ENCODE data around the gene CTSD. TPM values are rescaled to one million over a fixed set of nuclear protein-coding genes. Genes with fewer than 3 reads are reported as not detected.

Gene CTSD
- total RNA-seq, 1 donor from 2014 or later, result 318 TPM

GRCh38 chr11:1796413-1797011 lies 32.8 kb upstream of the CTSD start:
- no peak for DNase-seq (ENCODE audit: extremely low spot score, unreplicated experiment)
- H3K4me1 Mint-ChIP-seq (ENCODE audit: unreplicated experiment), result peaks cover 8% of the 10 kb centered on the region
- H3K4me3 Mint-ChIP-seq, result peak overlapping the region; percentile 10
- peaks cover 39% of the 10 kb centered on the region for H3K27me3 Mint-ChIP-seq
- no peaks in the 10 kb centered on the region for H3K9me3 Mint-ChIP-seq
- no peaks in the 10 kb centered on the region for H3K36me3 Mint-ChIP-seq
- no peak for TF ChIP-seq CTCF (conservative IDR thresholded peaks at IDR 0.05)
- H3K27ac Mint-ChIP-seq, result peak overlapping the region; percentile 86

- Mint-ChIP-seq H3K4me1 (ENCODE audit: unreplicated experiment) (peaks cover 8% of the 10 kb centered on the region), H3K27ac (no peak overlapping the region), H3K4me3 (no peak overlapping the region), H3K9me3 (no peaks in the 10 kb centered on the region), H3K36me3 (no peaks in the 10 kb centered on the region), H3K27me3 (peaks cover 36% of the 10 kb centered on the region)
- no peak for TF ChIP-seq CTCF (conservative IDR thresholded peaks at IDR 0.05)
- DNase-seq (ENCODE audit: extremely low spot score, unreplicated experiment), result no peak
Observed at GRCh38 chr11:1793081-1793480, 29.4 kb upstream of the CTSD start.

DNA sequence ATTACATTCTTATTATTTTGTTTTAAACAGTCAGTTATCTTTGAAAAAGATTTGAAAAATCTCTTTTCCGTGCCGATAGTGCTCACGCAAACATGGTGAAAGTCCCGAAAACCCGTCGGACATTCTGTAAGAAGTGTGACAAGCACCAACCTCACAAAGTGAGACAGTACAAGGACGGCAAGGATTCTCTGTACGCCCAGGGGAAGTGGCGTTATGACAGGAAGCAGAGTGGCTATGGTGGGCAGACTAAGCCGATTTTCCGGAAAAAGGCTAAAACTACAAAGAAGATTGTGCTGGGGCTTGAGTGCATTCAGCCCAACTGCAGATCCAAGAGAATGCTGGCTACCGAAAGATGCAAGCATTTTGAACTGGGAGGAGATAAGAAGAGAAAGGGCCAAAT lies 28.7 kb upstream of the CTSD start:
- H3K4me1 Mint-ChIP-seq (ENCODE audit: unreplicated experiment), result peaks cover 8% of the 10 kb centered on the region
- no peaks in the 10 kb centered on the region for H3K9me3 Mint-ChIP-seq
- DNase-seq (ENCODE audit: extremely low spot score, unreplicated experiment), result no peak
- no peak for TF ChIP-seq CTCF (conservative IDR thresholded peaks at IDR 0.05)
- H3K27ac Mint-ChIP-seq, result no peak overlapping the region
- no peak overlapping the region for H3K4me3 Mint-ChIP-seq
- H3K27me3 Mint-ChIP-seq, result peaks cover 36% of the 10 kb centered on the region
- no peaks in the 10 kb centered on the region for H3K36me3 Mint-ChIP-seq

DNA sequence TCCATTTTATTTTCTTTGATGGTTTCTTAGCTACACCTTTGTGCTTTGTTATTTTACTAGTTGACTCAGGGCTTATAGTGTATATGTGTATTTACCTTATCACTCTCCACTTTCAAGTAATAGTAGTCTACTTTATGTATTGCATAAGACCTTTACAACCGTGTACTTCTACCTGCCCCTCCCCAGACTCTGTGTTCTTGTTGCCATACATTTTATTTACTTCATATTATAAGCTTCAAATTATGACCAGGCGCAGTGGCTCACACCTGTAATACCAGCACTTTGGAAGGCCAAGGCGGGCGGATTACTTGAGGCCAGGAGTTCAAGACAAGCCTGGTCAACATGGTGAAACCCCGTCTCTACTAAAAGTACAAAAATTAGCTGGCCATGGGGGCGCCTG lies 28.2 kb upstream of the CTSD start:
- no peak for DNase-seq (ENCODE audit: extremely low spot score, unreplicated experiment)
- Mint-ChIP-seq H3K4me1 (ENCODE audit: unreplicated experiment) (peaks cover 8% of the 10 kb centered on the region), H3K27me3 (peaks cover 36% of the 10 kb centered on the region), H3K9me3 (no peaks in the 10 kb centered on the region), H3K36me3 (no peaks in the 10 kb centered on the region), H3K4me3 (no peak overlapping the region), H3K27ac (no peak overlapping the region)
- TF ChIP-seq CTCF (conservative IDR thresholded peaks at IDR 0.05), result no peak

- DNase-seq (ENCODE audit: extremely low spot score, unreplicated experiment), result no peak
- Mint-ChIP-seq H3K27ac (no peak overlapping the region), H3K4me3 (no peak overlapping the region), H3K4me1 (ENCODE audit: unreplicated experiment) (peaks cover 4% of the 10 kb centered on the region), H3K27me3 (peaks cover 17% of the 10 kb centered on the region), H3K9me3 (no peaks in the 10 kb centered on the region), H3K36me3 (no peaks in the 10 kb centered on the region)
- TF ChIP-seq CTCF (conservative IDR thresholded peaks at IDR 0.05), result no peak
Observed at GRCh38 chr11:1786466-1786865, 22.7 kb upstream of the CTSD start.

Data from type B pancreatic cell (in vitro differentiated cells).